ENCODE measurements around the gene NSUN6.

DNA sequence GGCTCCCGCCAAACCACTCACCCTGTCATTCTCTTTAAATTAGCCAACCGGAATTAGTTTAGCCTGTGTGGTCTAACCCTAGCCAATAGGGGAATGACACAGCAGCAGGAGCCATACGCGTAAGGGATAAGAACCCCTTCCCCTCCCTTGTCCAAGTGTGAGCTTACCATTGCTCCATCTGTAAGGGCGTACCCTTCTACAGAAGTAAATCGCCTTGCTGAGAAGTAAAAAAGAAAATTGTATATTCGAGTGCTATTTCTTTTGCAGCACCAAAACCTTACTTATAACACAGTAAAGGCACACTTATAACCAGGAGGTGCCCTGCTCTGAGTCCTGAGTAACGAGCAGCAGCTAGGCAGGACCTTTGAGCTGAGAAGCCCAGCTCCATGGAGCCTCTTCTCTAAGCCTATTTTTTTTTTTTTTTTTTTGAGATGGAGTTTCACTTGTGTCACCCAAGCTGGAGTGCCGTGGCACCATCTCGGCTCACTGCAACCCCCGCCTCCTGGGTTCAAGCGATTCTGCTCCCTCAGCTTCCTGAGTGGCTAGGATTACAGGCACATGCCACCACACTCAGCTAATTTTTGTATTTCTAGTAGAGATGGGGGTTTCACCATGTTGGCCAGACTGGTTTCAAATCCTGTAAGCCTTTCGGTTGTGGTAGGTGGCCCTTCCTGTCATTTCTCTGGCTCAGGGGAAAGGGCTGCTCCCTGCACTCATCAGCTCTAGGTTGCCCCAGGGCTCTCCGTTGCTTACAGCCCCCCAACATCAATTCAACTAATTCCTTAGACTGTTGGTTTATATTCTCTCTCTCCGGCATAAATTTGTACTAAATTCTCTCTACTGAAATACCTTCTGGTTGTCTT, 73.3 kb downstream of the NSUN6 start:
- TF ChIP-seq POLR2A (IDR thresholded peaks at IDR 0.05; ENCODE audit: low read length) (no peak), GATA1 (IDR thresholded peaks at IDR 0.05; ENCODE audit: low read depth, low read length) (no peak)

Measured in erythroblast (primary cell).